GM20431 (cell line): ENCODE data around the gene AZGP1.
"Not testable (repeated sequence)": the region's sequence is repeated elsewhere in the genome, so short reads cannot be mapped to it uniquely, and the experiment has no call there.

Experiments
- in situ Hi-C: fragments of 300-500 bp; cut with MseI, MboI; formaldehyde crosslinking; loops from one replicate; pipeline ENCODE4 v1.15.0; 2020; ENCODE audit warnings: low sequenced_read_pairs; ENCODE audit not compliant: unreplicated experiment

The AZGP1 gene

DNA sequence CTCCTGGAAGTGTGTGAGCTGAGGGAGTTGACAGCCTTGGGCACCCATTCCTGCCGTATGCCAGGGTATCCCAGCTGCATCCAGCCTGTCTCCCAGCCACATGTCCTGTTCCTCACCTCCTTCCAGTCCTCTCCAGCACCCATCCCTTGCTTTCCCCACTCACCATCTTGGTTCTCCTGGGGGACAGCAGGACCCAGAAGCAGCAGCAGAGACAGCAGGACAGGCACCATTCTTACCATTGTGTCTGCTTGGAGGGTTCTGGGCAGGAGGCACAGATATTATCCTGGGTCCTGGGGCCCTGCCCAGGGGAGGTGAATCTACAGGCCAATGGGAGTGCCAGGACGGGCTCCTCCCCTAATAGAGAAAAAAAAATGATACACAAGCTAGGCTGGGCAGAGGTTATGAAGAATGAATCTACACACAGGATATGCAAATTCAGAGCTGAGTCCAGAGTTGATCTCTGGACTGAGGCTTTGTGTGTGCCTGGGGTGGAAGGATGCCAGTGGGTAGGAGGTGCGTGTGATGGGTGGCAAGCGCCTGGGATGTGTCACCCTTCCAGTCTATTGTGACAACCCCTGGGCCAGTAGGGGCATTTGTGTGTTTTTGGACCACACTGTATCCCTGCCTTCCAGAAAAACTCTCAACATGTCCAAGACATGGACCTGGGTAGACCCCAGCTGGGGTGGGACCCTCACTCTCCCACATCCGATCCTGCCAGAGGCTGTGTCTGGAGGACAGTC lies at the start of gene AZGP1:
Gene AZGP1, minus strand, starts transcription at position 250 of the 740 bp plus-strand sequence. Its CDS starts 11 bp downstream, at position 239.
- in situ Hi-C loops: no loop called here

- in situ Hi-C loops: no loop called here
Observed at GRCh38 chr7:100024020-100024619, 48.3 kb upstream of the AZGP1 start.

- in situ Hi-C loops: no loop called here
Observed at GRCh38 chr7:100023526-100023925, 47.7 kb upstream of the AZGP1 start.

DNA sequence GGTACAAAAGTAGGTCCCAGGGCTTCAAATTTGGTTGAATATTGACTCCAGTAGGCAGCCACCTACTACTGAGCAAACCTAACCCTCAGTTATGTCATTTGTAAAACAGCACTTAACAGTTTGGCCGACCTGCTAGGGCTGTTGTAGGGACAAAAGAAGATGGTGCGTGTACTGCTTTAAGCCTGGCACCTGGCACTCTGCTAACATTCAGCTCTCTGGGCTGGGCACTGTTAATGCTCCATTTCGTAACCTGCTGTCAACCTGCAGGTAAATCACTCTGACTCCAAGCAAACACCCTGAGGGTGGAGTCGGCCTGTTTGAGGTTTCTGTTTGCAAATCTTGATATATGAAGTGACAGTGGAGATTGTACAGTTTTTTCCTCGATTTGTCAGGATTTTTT lies 46.8 kb upstream of the AZGP1 start:
- in situ Hi-C loops: no loop called here

DNA sequence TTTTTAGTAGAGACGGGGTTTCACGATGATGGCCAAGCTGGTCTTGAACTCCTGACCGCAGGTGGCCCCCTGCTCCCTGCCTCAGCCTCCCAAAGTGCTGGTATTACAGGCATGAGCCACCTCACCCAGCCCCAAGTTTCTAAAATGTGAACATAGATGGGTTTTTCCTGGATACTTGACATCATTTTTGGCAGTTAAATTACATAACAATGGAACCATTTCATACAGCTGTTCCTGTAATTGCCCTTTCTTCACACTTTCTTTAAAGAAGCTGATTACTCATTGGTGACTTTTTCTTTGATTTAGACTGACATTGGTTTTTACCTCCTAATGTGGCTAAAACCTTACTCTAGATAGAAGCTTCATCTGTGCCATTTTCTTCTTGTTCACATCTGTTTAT lies 45.5 kb upstream of the AZGP1 start:
- in situ Hi-C loops: no loop called here

DNA sequence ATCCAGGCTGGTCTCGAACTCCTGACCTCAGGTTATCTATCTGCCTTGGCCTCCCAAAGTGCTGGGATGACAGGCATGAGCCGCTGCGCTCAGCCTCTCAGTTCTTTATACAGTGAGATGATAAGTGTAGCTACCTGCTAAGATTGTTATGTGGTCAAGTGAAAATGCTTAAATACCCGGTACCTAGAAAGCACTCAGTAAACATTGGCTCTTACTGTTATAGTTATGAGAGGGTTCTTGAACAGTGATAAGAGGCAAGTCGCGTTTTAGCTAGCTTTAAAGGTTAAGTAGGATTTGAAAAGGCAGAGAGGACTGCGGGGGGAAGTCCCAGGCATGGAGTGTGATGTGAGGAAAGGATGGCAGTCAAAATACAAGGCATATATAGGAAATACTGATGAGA lies 44.1 kb upstream of the AZGP1 start:
- in situ Hi-C loops: no loop called here

DNA sequence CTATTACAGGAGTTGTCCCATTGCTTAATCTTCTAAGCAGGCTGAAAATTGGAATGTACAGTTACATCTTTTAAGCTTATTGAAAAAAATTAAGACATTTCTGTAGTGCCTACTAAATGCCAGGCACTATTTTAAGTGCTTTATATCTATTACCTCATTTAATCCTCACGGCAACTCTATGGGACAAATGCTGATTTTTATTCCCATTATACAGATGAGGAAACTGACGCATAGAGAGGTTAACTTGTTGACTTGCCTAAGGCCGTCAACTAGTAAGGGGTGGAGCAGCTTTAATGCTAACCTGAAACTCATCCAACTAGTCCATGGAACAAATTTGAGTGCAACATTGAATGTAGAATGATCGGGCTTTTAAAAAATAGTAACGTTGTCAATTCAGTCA lies 42.0 kb upstream of the AZGP1 start:
- in situ Hi-C loops: no loop called here

GRCh38 chr7:100017300-100017699 lies 41.5 kb upstream of the AZGP1 start:
- in situ Hi-C loops: no loop called here

DNA sequence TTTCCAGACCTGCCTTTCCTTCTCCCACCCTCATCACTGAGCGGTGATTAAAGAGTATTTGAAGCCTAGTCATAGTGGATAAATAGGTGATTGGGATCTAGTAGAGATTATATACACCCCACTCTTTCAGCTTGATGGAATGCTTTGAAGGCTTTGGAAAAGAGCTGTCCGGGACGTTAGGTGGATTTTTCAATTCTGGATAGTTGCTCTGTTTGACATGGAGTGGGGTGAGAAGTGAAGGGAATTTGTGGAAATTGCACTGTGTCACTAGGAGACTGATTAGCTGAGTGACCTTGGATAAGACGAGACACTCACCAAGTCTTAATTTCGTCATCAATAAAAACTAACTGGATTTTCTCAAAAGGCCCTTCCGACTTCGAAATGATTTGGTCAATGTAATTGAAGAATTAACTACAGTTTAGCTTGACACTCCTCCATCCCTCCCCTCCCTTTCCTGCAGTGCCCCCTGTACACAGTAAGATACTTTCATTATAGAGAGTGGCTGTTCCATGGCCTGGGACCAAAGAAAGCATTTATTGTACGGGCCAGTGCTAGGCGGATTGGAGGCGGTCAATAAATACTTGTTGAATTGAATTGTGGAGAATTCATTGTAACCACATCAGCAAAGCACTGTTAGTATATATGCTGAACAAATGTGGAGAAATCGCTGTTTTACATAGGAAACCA lies 40.5 kb upstream of the AZGP1 start:
- in situ Hi-C loops: no loop called here

- in situ Hi-C loops: no loop called here
Observed at GRCh38 chr7:100015232-100016214, 39.7 kb upstream of the AZGP1 start, which contains the start of gene ZKSCAN1. Gene ZKSCAN1 (plus strand): TSS chr7:100015596. CDS start chr7:100023507, 7,911 bp downstream.

DNA sequence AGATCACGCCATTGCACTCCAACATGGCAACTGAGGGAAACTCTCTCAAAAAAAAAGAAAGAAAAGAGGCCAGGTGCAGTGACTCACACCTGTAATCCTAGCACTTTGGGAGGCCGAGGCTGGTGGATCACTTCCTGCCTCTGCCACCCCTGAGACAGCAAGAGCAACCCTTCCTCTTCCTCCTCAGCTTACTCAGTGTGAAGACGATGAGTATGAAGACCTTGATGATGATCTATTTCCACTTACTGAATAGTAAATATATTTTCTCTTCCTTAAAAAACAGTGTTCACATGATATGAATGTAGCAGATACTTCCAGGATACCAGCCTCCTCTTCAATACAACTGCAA lies 37.5 kb upstream of the AZGP1 start:
- in situ Hi-C loops: no loop called here

- in situ Hi-C loops: not testable (repeated sequence)
Observed at GRCh38 chr7:100012385-100013327, 36.8 kb upstream of the AZGP1 start.

DNA sequence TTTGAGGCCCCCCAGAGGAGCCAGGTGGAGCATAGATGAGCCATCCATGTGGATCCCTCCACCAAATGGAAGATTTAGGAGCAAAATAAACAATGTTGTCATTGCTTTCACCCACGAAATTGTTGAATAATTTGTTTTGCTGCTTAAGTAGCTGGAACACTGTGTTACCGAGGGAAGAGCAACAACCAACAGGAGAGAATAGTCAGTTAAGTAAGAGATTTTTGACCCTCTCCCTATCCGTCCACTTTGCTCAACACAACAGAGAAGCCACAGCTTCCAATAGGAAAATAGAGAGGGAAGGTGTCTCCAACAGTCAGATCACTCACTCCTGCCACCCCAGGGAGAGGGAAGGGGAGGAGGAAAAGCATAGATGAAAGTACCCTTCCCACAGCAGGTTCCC lies 35.7 kb upstream of the AZGP1 start:
- in situ Hi-C loops: no loop called here

DNA sequence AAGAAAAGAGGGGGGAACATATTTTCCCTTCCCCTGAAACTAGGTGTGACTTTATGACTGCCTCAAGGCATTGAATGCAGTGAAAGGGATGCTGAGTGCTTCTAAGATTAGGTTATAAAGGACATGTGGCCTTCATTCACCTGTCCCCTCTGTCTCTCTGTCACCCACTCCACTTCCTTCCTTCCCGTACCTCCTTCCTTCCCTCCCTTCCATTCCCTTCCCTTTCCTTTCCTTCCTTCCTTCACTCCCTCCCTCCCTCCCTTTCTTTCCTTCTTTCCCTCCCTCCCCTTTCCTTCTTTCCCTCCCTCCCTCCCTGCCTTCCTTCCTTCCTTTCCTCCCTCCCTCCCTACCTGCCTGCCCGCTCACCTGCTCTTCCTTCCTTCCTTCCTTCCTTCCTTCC lies 35.1 kb upstream of the AZGP1 start:
- in situ Hi-C loops: no loop called here

- in situ Hi-C loops: not testable (repeated sequence)
Observed at GRCh38 chr7:100009952-100010351, 34.1 kb upstream of the AZGP1 start.

- in situ Hi-C loops: no loop called here
Observed at GRCh38 chr7:100008525-100008924, 32.7 kb upstream of the AZGP1 start.

DNA sequence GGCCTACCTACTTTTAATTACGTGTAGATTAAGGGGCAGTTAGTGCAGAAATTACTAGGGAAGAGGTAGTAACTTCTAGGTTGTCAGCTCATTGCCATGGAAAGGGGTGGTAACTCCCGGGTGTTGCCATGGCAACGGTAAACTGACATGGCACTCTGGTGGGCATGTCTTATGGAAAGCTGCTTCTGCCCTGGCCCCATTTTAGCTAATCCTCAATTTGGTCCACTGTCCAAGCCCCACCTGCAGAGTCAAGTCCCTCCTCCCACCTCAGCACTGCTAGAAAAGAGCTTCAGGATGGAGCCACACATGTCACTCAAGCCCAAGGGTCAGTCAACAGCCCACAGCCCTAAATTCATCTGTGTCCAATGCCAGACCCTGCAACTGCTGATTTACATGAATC lies 32.1 kb upstream of the AZGP1 start:
- in situ Hi-C loops: no loop called here

DNA sequence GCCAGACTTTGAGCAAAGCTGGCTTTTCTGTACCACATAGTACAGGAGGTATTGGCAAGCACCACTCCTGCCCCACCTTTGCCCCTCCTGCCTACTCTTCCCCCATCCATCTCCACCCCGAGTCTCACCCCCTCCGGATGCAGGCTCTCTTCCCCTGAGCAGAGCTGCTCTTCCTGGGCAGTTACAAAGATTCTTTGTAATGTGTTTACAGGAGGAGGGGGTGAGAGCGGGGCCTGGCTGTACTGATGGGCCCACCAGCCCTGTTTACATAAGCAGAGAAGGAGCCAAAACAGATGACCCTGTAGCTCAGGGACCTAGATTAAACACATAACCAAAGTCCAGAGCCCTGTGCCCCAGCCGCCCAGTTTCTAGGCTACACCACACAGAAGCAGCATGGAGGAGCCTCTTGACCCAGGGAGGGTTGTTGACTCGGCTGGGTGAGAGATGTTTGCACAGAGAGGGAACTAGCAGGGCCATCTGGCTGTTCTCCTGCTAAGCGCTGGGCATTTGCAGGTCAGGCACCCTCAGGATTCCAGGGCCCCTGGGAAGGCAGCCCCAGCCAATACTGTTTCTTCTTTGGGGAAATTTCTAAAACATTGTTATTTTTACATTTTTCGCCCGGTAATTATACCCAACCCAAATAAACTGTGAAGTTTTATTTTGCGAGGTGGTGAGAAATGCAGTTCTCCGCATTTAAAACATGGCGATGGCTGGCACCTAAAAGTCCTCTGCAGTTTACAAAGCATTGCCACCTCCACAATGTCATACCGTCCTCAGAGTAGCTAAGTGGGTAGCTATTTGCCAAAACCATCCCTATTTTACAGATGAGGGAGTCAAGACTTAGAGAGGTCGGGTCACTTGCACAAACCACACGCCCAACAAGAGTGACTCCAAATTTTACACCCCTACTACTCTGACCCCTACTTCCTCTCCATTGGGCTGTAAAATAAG lies 28.2 kb upstream of the AZGP1 start:
- in situ Hi-C loops: no loop called here
